ENCODE results near the gene FICD. TPM values are rescaled to one million over a fixed set of nuclear protein-coding genes. Genes with fewer than 3 reads are reported as not detected.
"Not testable (repeated sequence)": the region's sequence is repeated elsewhere in the genome, so short reads cannot be mapped to it uniquely, and the experiment has no call there.

The FICD gene
- total and polyA plus RNA-seq, 9 of the 15 experiments (the other 6 are each of a cell fraction or from before 2014, with no cell fraction given), result 0.88 to 4.5 (median 1.9) TPM

GRCh38 chr12:108485371-108485770 lies 29.7 kb upstream of the FICD start (continued):
- TF ChIP-seq NR2C1 (IDR thresholded peaks at IDR 0.05) (0 out of 2 replicates have a peak, but pooled peaks have one; percentile 12), NR2C1 (tag; IDR thresholded peaks at IDR 0.05) (peak; percentile 59), MYC (IDR thresholded peaks at IDR 0.05; ENCODE audit: low read depth, low read length) (peak; percentile 87), NCOR1 (IDR thresholded peaks at IDR 0.05) (peak; percentile 99), ZNF644 (tag; IDR thresholded peaks at IDR 0.05; ENCODE audit: low read depth) (peak; percentile 86), MAZ (CRISPR knock-in tag; conservative IDR thresholded peaks at IDR 0.05 in 1 of 2, IDR thresholded peaks at IDR 0.05 in 1 of 2) (peak; percentile 37 to 61; a peak in 1 of 4 replicates), TCF3 (CRISPR knock-in tag; IDR thresholded peaks at IDR 0.05) (peak; percentile 98), SMARCA4 (IDR thresholded peaks at IDR 0.05) (peak; percentile 93), ZNF395 (CRISPR knock-in tag; IDR thresholded peaks at IDR 0.05) (peak; percentile 85), ZNF175 (CRISPR knock-in tag; IDR thresholded peaks at IDR 0.05; ENCODE audit: low read depth) (0 out of 2 replicates have a peak, but pooled peaks have one; percentile 39), MXI1 (IDR thresholded peaks at IDR 0.05; ENCODE audit: low read depth, low read length) (peak; percentile 54; the same call in 1 of the 2 replicates), TARDBP (IDR thresholded peaks at IDR 0.05) (peak; percentile 80; the same call in 1 of the 2 replicates), NBN (IDR thresholded peaks at IDR 0.05; ENCODE audit: low read depth) (peak; percentile 83; the same call in 1 of the 2 replicates), KLF16 (IDR thresholded peaks at IDR 0.05) (peak; percentile 97), KDM1A (IDR thresholded peaks at IDR 0.05) (peak; percentile 94 to 97), MTA1 (IDR thresholded peaks at IDR 0.05; ENCODE audit: borderline replicate concordance) (peak; percentile 57; the same call in 1 of the 2 replicates), TEAD1 (CRISPR knock-in tag; IDR thresholded peaks at IDR 0.05) (peak; percentile 52 to 78; a peak in 2 of 4 replicates), TAL1 (IDR thresholded peaks at IDR 0.05) (peak; percentile 99), BHLHE40 (IDR thresholded peaks at IDR 0.05; ENCODE audit: low read length) (peak; percentile 72), ZNF311 (CRISPR knock-in tag; IDR thresholded peaks at IDR 0.05) (0 out of 2 replicates have a peak, but pooled peaks have one; percentile 44), DACH1 (IDR thresholded peaks at IDR 0.05; ENCODE audit: partially characterized antibody) (peak; percentile 91), ZNF274 (IDR thresholded peaks at IDR 0.05; ENCODE audit: borderline replicate concordance, low read depth, low read length) (peak; percentile 66; the same call in 1 of the 2 replicates), RNF2 (IDR thresholded peaks at IDR 0.05) (peak; percentile 75; the same call in 1 of the 2 replicates), POLR2AphosphoS5 (IDR thresholded peaks at IDR 0.05; ENCODE audit: control insufficient read depth, insufficient read depth, low read depth, low read length) (peak; percentile 96), FOXA1 (IDR thresholded peaks at IDR 0.05; ENCODE audit: borderline replicate concordance) (peak; percentile 37; the same call in 1 of the 2 replicates), SMARCE1 (IDR thresholded peaks at IDR 0.05) (peak; percentile 87), CXXC5 (CRISPR knock-in tag; IDR thresholded peaks at IDR 0.05) (peak; percentile 96), PHB2 (IDR thresholded peaks at IDR 0.05; ENCODE audit: low read depth) (peak; percentile 95), GATA2 (CRISPR knock-in tag; IDR thresholded peaks at IDR 0.05) (peak; percentile 95), EP400 (IDR thresholded peaks at IDR 0.05) (peak; percentile 65)
- not testable (repeated sequence) for TF ChIP-seq MYC (CRISPR knock-in tag; IDR thresholded peaks at IDR 0.05; ENCODE audit: borderline replicate concordance, low read depth)
- TF ChIP-seq, protein P1, sequence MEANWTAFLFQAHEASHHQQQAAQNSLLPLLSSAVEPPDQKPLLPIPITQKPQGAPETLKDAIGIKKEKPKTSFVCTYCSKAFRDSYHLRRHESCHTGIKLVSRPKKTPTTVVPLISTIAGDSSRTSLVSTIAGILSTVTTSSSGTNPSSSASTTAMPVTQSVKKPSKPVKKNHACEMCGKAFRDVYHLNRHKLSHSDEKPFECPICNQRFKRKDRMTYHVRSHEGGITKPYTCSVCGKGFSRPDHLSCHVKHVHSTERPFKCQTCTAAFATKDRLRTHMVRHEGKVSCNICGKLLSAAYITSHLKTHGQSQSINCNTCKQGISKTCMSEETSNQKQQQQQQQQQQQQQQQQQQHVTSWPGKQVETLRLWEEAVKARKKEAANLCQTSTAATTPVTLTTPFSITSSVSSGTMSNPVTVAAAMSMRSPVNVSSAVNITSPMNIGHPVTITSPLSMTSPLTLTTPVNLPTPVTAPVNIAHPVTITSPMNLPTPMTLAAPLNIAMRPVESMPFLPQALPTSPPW (CRISPR knock-in tag; IDR thresholded peaks at IDR 0.05), result peak; percentile 72

Measured in K562 (cell line).